ENCODE measurements around the gene CNTLN.

The CNTLN gene

GRCh38 chr9:17398350-17398749 lies 263.5 kb downstream of the CNTLN start:
- H3K4me3 Mint-ChIP-seq = no peak overlapping the region
- TF ChIP-seq CTCF (IDR thresholded peaks at IDR 0.05; ENCODE audit: unreplicated experiment in 3 of 3) = no peak
- no peaks in the 10 kb centered on the region for H3K27me3 Mint-ChIP-seq (ENCODE audit: low read depth)
- no peak overlapping the region for H3K27ac Mint-ChIP-seq
- H3K9me3 Mint-ChIP-seq = no peaks in the 10 kb centered on the region
- no peaks in the 10 kb centered on the region for H3K4me1 Mint-ChIP-seq
- H3K36me3 Mint-ChIP-seq (ENCODE audit: low read depth) = peaks cover 19% of the 10 kb centered on the region

DNA sequence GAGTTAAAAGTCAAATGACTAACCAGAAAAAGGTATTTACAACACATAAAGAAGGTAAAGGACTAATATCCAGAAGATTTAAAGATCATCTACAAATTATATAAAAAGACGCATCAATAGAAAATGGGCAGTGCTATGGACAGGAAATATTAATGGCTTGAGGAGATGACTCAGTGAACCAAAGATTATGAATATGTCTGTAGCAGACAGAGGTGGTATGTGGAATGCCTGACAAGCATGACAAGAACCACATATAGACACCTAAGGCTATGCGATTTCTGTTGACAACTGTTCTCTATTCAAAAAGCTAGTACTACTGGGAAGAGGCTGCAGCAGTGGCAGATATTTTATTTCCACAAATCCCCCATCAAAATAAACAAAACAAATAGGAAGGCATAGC lies 267.0 kb downstream of the CNTLN start:
- Mint-ChIP-seq H3K27ac (no peak overlapping the region), H3K27me3 (ENCODE audit: low read depth) (no peaks in the 10 kb centered on the region), H3K4me3 (no peak overlapping the region), H3K4me1 (no peaks in the 10 kb centered on the region), H3K36me3 (ENCODE audit: low read depth) (peaks cover 25% of the 10 kb centered on the region), H3K9me3 (no peaks in the 10 kb centered on the region)
- no peak for TF ChIP-seq CTCF (IDR thresholded peaks at IDR 0.05; ENCODE audit: unreplicated experiment in 3 of 3)

- Mint-ChIP-seq H3K36me3 (ENCODE audit: low read depth) (peaks cover 26% of the 10 kb centered on the region), H3K27me3 (ENCODE audit: low read depth) (no peaks in the 10 kb centered on the region), H3K9me3 (no peaks in the 10 kb centered on the region), H3K27ac (no peak overlapping the region), H3K4me1 (no peaks in the 10 kb centered on the region), H3K4me3 (no peak overlapping the region)
- no peak for TF ChIP-seq CTCF (IDR thresholded peaks at IDR 0.05; ENCODE audit: unreplicated experiment in 3 of 3)
Observed at GRCh38 chr9:17402309-17402708, 267.5 kb downstream of the CNTLN start.

DNA sequence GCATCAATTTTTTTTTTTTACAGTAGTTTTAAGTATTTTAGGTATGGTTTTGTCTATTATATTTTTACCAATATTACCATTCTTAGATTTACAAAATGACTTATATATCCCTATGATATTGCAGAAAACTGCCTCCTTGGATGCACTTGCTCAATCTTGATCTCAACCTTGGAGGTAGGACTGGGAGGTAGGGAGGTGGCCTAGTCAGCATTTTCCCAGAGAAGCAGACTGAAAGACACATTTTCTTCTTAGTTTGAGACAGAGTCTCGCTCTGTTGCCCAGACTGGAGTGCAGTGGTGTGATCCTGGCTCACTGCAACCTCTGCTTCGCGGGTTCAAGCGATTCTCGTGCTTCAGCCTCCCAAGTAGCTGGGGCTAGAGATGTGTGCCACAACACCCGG lies 268.7 kb downstream of the CNTLN start:
- Mint-ChIP-seq H3K27me3 (ENCODE audit: low read depth) (no peaks in the 10 kb centered on the region), H3K27ac (no peak overlapping the region), H3K4me3 (no peak overlapping the region), H3K9me3 (no peaks in the 10 kb centered on the region), H3K4me1 (no peaks in the 10 kb centered on the region), H3K36me3 (ENCODE audit: low read depth) (peaks cover 30% of the 10 kb centered on the region)
- TF ChIP-seq CTCF (IDR thresholded peaks at IDR 0.05; ENCODE audit: unreplicated experiment in 3 of 3) = no peak

DNA sequence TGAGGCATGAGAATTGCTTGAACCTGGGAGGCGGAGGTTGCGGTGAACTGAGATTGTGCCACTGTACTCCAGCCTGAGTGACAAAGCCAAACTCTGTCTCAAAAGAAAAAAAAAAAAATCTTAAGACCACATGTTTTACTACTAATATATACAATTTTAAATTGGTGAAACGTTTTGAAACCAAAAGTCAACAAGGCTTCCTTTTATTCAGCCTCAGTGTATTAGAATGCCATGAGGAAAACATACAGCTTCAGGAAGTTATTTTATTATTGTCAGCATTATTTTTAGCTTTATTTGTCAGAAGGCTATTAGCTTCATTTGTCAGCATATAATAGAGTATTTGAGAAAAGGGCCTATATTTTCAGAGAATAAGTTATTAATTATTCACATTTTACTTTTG lies 280.1 kb downstream of the CNTLN start:
- Mint-ChIP-seq H3K4me3 (no peak overlapping the region), H3K36me3 (ENCODE audit: low read depth) (peaks cover 24% of the 10 kb centered on the region), H3K27ac (no peak overlapping the region), H3K4me1 (no peaks in the 10 kb centered on the region), H3K27me3 (ENCODE audit: low read depth) (no peaks in the 10 kb centered on the region), H3K9me3 (no peaks in the 10 kb centered on the region)
- no peak for TF ChIP-seq CTCF (IDR thresholded peaks at IDR 0.05; ENCODE audit: unreplicated experiment in 3 of 3)

DNA sequence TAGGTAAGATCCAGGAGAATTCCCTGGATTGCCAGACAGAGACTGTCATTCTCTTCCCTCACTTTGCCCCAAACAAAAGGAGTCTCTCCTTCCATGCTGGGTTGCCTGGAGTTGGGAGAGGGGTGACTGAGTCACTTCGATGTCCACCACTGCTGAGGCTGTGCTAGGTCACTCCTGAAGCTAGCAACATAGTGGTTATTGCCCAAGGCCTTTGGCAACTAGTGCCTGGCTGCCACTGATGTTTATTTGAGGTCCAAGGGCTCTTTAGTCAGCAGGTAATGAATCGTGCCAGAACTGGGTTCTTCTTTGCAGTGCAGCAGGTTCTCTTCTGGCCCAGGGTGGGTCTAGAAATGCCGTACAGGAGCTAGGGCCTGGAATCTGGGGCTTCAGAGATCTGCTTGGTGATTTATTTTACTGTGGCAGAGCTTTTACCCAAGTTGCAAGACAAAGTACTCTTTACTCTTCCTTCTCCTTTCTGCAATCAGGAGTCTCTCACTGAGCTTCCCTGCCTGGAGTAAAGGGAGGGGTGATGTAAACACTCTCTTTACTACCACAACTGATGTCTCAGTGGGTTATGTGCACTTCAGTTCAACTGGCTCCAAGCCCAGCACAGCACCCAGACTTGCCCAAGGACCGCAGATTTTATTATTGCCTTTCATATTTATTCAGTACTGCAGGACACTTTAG lies 288.3 kb downstream of the CNTLN start:
- Mint-ChIP-seq H3K27me3 (ENCODE audit: low read depth) (no peaks in the 10 kb centered on the region), H3K4me3 (no peak overlapping the region), H3K4me1 (no peaks in the 10 kb centered on the region), H3K9me3 (no peaks in the 10 kb centered on the region), H3K27ac (no peak overlapping the region), H3K36me3 (ENCODE audit: low read depth) (no peaks in the 10 kb centered on the region)
- TF ChIP-seq CTCF (IDR thresholded peaks at IDR 0.05; ENCODE audit: unreplicated experiment in 3 of 3) = no peak
